Ecto neural progenitor cell (in vitro differentiated cells): ENCODE results near the gene DNAJA3.

Experiments used
- DNase-seq: peaks from one replicate; pipeline ENCODE4 v3.0.0-alpha.2; 2018; ENCODE audit warnings: low spot score

The DNAJA3 gene

GRCh38 chr16:4475880-4476788, 50.5 kb downstream of the DNAJA3 start, which contains the start of gene HMOX2:
Gene HMOX2, plus strand, starts transcription at chr16:4476398. Its CDS starts 29,127 bp downstream, at chr16:4505525.
- peak; percentile 94 for DNase-seq

DNA sequence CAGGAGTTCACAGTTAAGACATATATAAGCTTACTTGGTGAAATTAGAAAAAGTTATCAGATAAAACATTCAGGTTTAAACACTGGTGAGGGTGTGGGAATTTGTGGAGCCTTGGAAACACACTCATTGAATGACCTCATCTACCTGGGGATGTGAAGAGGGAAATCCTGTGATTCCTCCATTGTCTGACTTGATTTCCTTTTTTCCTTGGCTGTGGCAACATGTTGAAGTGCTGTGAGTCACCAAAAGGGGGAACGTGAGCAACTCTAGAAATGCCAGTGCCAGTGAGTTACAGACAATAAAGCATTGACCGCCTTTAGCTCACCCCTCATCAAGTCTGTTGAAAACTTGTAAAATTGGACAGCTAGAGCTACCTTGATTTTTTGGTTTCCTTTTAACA, 52.3 kb downstream of the DNAJA3 start:
- no peak for DNase-seq

DNA sequence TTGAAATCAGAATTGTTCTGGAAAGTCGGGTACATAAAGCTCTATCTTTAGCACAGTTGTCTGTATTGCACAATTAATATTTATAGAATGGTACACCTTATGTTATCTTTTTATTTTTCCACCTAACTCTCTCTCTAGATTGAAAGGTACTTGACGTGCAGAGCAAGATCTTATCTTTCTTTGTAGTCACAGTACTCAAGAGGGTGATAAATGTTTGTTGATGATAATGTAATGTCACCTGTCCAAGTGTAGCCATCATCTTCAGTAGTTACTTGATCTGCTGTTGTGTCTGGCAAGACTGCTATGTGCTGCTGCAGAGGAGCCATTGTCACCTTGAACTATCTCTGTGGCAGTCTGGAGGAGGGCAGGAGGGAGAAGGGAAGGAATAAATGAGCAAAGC, 55.9 kb downstream of the DNAJA3 start:
- no peak for DNase-seq

DNA sequence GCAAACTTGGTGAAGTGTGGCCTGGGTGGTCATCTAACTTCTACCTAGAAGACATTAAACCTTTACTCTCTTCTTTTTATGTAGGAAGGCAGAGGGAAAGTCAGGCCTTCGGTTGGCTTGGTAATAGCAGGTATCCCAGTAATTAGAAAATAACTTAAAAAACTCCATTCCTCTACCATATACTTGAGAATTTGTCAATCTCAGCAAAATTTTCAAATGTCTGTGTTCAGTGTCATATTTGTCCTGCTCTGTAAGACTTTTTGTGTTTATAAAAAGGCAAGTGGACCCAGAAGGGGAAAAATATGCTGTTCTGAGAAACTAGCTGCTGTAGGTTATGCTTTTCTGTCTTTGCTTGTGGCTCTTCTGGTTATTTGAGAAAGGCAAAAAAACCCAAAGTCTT, 56.3 kb downstream of the DNAJA3 start:
- DNase-seq, result no peak

DNA sequence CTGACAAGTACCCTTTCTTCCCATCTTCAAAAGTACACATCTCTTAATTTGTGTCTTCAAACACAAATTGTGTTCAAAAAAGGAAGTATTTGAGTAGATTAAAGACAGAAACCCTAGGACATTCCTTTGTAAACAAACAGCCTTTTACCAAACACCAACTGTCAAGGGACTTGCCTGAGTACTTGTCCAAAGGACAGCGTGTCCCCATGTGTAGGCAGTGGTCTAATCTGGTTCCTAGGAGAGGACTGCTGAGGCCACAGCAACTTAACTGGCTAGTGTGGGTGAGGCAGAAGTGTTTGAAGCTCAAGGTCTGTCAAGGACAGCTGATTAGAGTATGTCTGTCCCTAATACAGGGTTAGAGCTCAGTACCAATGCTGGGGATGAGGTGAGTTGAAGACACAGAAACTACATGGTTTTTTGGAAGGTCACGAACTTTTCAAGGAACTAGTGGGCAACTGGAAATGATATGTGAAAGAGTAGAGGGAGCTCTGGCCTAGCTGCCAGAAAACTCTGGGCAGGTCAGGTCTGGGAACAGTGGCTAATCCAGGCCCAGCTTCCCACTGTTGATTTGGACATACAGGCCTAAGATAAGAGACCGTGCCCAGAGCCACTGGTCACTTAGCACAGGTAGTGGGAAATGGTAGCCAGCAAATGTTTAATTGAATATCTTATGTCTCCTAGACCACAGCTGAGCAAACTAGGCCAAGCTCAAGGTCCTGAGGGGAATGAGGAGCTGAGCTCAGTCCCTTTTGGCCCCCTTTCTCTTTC, 60.6 kb downstream of the DNAJA3 start:
- no peak for DNase-seq

DNA sequence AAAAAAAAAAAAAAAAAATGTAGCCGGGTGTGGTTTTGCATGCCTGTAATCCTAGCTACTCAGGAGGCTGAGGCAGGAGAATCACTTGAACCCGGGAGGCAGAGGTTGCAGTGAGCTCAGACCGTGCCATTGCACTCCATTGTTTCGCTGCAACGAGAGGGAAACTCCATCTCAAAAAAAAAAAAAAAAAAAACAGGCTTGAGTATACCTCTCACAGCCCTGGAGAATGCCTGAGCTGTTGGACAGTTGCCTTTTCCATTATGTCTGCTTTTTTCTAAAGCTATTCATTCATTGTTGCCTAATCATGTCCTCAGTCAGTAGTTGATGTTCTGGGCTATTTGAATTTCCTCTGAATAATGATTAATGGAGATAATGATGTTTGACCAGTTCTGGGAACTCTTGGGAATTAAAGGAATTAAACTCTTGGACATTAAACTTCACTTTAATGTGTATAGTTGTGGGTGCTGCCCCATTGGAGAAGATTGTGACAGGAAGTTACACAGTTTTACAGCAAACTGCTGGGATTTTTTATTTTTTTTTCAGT, 62.4 kb downstream of the DNAJA3 start:
- no peak for DNase-seq

DNA sequence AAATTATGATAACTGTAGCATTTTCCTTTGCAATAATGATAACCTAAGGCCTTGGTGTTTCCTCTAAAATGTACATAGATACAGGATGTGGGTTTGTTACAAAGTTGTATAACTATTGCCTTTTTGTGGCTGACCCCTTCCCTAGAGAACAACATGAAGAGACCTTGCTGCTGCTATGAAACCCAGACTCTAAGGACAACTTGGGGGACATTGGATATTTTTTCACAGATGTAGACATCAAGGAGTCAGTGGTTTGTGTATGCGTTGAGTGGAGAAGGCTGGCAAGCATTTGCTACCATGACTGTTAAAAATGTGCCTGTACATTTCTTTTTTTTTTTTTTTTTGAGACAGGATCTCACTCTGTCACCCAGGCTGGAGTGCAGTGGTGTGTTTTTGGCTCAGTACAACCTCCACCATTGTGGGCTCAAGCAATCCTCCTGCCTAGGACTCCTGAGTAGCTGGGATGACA, 62.9 kb downstream of the DNAJA3 start:
- no peak for DNase-seq

DNA sequence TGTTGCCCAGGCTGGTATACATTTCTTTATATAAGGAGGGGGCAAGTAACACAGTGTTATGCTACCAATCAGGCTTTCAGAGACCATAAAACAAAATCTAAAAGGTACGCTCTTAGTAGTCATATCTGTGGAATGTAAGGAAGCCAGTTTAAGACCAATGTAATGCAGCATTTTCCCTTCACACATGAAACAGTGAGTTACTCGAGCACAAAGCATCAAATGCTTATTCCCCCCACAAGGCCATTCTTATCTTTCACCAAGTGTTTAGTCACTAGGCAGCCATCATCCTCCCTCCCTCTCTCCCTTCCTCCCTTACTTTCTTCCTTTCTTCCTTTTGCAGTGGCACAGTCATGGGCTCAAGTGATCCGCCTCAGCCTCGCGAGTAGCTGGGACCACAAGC, 63.4 kb downstream of the DNAJA3 start:
- DNase-seq, result no peak

DNA sequence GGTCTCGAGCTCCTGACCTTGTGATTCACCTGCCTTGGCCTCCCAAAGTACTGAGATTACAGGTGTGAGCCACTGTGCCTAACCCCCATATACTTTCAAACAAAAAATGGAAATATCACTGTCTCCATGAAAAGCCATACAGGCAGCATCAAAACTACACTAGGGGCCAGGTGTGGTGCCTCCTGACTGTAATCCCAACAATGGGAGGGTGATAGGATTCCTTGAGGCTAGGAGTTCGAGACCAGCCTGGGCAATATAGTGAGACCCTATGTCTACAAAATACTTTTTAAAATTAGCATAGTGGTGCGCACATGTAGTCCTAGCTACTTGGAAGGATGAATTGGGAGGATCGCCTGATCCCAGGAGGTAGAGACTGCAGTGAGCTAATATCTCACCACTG, 66.2 kb downstream of the DNAJA3 start:
- DNase-seq, result no peak

DNA sequence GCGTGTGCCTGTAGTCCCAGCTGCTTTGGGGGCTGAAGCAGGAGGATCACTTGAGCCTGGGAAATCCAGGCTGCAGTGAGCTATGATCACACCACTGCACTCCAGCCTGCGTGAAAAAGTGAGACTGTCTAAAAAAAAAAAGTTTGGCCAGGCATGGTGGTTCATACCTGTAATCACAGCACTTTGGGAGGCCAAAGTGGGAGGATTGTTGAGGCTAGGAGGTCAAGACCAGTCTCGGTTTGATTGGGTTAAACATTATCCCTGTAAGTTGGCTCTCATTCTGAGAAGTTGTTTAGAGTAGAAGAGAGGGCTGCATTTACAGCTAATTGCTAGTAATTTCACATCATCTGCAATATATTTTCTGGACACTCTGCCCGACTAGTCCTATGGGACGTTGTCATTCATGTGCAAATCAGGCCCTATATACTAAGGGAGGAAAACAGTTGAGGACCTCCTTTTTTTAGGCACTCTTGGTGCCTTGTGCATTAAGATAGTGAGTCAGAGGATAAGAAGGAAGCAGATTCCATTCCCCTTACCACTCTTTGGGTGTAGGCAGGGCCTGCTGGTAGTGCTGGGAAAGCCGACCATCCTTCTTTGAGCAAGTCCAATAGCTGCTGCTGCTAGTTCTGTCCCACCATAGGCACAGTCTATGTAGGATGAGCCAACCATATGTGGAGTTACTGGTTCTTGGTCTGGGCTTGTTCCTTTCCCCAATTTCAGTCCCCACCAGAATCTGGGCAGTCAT, 69.2 kb downstream of the DNAJA3 start:
- DNase-seq, result no peak

- no peak for DNase-seq
Measured at GRCh38 chr16:4495766-4496165, 70.1 kb downstream of the DNAJA3 start.

GRCh38 chr16:4496305-4496704, 70.6 kb downstream of the DNAJA3 start:
- no peak for DNase-seq

- DNase-seq, result no peak
Measured at GRCh38 chr16:4498546-4499195, 73.0 kb downstream of the DNAJA3 start.

DNA sequence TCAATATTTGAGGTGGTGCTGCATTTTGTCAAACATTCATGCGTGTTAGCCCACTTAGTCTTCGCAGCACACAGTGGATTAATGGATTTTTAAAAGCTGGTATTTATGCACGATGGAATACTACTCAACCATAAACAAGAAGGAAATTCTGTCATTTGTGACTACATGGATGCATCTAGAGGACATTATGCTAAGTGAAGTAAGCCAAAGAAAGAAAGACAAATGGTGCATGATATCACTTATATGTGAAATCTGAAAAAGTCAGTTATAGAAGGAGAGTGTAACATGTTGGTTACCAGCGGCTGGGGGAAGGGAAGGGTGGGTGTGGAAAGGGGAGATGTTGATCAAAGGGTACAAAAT, 73.5 kb downstream of the DNAJA3 start:
- DNase-seq, result no peak

- DNase-seq, result no peak
Measured at GRCh38 chr16:4500272-4500671, 74.6 kb downstream of the DNAJA3 start.

DNA sequence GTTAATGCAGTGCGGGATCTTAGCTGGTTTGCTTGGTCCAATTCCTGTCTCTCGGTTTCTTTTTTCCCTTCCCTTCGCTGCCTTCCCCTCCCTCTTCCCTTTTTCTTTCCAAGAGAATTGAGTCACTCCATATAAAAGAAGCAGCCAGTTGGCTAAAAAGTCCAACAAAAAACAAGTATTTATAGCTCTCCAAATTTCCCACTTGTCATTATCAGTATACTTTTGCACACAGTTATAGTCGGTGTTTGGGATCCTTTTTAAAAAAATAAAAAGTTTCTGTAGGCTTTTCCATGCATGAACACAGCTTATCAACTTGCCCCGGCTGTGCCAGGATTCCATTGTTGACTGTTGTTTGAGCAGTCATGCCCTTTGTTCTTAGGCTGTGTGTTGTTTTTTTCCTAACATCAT, 75.4 kb downstream of the DNAJA3 start:
- DNase-seq, result no peak

DNA sequence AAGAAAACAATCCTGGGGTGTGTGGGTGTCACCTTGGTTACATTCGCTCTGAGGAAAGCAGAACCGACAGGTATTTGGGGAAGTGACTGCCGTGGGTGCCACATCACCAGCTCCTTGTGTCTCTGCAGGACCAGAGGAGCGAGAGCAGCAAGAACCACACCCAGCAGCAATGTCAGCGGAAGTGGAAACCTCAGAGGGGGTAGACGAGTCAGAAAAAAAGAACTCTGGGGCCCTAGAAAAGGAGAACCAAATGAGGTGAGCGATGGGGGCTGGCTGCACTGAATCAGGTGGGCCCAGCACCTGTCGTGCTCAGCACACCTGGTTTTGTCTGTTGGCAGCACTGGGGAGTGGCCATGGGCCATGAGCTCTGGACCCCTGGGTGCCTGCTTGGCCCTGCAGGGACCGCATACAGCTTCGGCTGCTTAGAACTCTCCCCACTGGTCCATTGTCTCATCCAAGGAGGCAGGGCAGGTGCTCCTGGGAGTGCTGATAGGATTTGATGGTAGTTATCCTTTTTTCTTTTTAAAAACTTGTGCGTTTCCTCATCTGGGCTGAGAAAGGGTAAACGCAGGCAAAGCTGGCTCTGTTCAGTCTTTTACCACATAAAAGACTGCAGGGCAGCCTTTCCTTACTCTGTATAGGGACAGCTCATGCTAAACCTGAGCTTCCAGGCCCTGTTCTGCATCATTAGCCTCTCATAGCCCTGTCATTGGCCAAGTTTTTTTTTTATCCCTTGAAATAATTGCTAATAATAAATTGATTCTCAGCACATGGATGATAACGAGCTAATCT, 79.9 kb downstream of the DNAJA3 start:
- no peak for DNase-seq
